ENCODE results near the gene SNAI3. TPM values are rescaled to one million over a fixed set of nuclear protein-coding genes. Genes with fewer than 3 reads are reported as not detected.

The SNAI3 gene
- total RNA-seq, 6 experiments from 2014 or later = 0.15 to 0.98 (median 0.35) TPM

DNA sequence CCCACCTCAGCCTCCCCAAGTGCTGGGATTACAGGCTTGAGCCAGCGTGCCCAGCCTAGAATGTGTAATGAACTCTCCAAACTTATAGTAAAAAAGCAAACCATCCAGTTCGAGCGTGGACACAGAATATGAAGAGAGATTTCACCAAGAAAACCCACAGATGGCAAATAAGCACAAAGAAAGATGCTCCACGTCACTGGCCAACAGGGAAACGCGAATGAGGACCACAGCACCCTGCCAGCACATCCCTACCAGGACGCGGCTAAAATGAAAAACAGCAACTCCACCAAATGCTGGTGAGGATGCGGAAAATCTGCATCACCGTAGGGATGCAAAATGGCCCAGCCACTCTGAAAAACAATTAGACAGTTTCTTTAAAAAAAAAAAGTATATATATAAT lies 24.8 kb downstream of the SNAI3 start:
- Histone ChIP-seq H3K36me3 (peaks cover 0 to 6% (median 0%) of the 10 kb centered on the region in 4 donors), H3K27ac (no peak overlapping the region), H3K4me3 (no peak overlapping the region), H3K4me1 (peaks cover 0 to 26% (median 8%) of the 10 kb centered on the region in 4 donors), H3K27me3 (no peaks in the 10 kb centered on the region), H3K9me3 (no peaks in the 10 kb centered on the region)
- intact Hi-C loops (cut with DNase I) = no loop called here
- WGBS (ENCODE audit: insufficient coverage, low coverage, low lambda C conversion rate, missing lambda C conversion rate) = 61% methylated on average over 8 of the region's 10 CpGs
- DNase-seq (no peak), ATAC-seq (no peak)
- no peak for TF ChIP-seq POLR2A (IDR thresholded peaks at IDR 0.05)
- TF ChIP-seq, protein P1, sequence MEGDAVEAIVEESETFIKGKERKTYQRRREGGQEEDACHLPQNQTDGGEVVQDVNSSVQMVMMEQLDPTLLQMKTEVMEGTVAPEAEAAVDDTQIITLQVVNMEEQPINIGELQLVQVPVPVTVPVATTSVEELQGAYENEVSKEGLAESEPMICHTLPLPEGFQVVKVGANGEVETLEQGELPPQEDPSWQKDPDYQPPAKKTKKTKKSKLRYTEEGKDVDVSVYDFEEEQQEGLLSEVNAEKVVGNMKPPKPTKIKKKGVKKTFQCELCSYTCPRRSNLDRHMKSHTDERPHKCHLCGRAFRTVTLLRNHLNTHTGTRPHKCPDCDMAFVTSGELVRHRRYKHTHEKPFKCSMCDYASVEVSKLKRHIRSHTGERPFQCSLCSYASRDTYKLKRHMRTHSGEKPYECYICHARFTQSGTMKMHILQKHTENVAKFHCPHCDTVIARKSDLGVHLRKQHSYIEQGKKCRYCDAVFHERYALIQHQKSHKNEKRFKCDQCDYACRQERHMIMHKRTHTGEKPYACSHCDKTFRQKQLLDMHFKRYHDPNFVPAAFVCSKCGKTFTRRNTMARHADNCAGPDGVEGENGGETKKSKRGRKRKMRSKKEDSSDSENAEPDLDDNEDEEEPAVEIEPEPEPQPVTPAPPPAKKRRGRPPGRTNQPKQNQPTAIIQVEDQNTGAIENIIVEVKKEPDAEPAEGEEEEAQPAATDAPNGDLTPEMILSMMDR (IDR thresholded peaks at IDR 0.05) = no peak

DNA sequence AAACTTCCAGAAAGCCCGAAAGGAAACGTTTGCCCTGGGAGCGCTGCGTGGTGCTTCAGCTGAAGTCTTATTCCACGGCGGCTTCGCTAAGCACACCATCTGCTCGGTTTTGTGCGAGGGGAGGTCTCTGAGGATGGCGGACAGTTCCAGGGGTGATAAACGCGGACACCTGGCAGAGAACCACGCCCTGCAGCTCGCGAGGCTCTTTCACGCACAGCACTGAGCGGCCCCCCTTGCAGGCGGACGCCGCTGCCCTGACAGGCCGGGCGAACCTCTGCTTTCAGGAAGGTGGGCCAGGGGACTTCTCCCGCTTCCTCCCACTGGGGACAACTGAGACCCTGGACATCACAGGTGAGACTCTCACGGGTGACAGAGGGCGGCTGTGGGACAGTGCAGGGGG lies 27.1 kb downstream of the SNAI3 start:
- Histone ChIP-seq H3K9me3 (no peaks in the 10 kb centered on the region), H3K27ac (no peak overlapping the region), H3K36me3 (peaks cover 0 to 27% (median 0%) of the 10 kb centered on the region in 4 donors), H3K27me3 (no peaks in the 10 kb centered on the region), H3K4me1 (peaks cover 0 to 12% (median 2%) of the 10 kb centered on the region in 4 donors), H3K4me3 (no peak overlapping the region)
- DNase-seq (no peak), ATAC-seq (no peak)
- intact Hi-C loops (cut with DNase I) = no loop called here
- TF ChIP-seq, protein P1 (IDR thresholded peaks at IDR 0.05) = no peak
- TF ChIP-seq POLR2A (IDR thresholded peaks at IDR 0.05) = no peak
- 40% methylated on average over 2 of the region's 25 CpGs for WGBS (ENCODE audit: insufficient coverage, low coverage, low lambda C conversion rate, missing lambda C conversion rate)

DNA sequence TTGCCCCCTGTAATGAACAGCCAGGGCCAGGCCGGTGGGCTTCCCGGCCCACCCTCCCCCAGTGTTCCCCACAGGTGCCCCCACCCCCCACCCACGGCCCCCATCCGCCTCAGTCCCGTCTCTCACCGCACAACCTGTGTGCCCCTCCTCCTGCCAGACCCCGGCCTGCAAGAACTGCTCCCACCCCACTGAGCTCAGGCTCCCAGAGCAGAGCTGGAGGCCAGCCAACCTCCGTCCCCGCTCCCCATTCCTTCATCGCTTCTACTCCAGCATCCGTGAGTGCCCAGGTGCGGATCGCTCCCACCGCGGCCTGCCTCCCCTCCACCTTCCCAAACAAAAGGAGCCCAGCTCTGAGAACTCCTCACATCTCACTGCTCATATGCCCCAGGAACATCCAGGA lies 27.6 kb downstream of the SNAI3 start:
- WGBS (ENCODE audit: insufficient coverage, low coverage, low lambda C conversion rate, missing lambda C conversion rate) = 93% methylated on average over 10 of the region's 15 CpGs
- no peak overlapping the region for H3K4me3 ChIP-seq
- intact Hi-C loops (cut with DNase I) = no loop called here

DNA sequence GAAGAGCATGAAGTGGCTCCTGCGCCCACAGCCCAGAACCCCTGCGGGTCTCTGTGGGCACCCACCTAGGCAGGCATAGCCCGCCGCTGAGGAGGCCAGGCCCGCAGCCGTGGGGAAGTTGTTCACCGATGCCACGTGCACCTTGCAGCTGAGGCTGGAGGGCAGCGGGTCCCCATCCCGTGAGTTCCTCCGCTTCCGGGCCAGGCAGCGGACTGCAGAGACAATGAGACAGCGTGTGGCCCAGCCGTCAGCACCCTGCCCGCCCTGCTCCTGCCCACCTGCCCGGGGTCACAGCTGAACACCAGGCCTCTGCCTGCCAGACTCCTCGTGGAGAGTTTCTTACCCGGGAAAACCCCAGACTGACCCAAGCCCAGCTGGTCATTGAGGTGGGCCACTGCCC lies 28.9 kb downstream of the SNAI3 start:
- Histone ChIP-seq H3K4me1 (peaks cover 0 to 8% (median 0%) of the 10 kb centered on the region in 4 donors), H3K9me3 (no peaks in the 10 kb centered on the region), H3K36me3 (peaks cover 0 to 36% (median 0%) of the 10 kb centered on the region in 4 donors), H3K4me3 (no peak overlapping the region), H3K27me3 (no peaks in the 10 kb centered on the region), H3K27ac (no peak overlapping the region)
- DNase-seq (no peak), ATAC-seq (no peak)
- WGBS (ENCODE audit: insufficient coverage, low coverage, low lambda C conversion rate, missing lambda C conversion rate) = no CpG with 5 or more reads among the region's 19 CpGs
- no peak for TF ChIP-seq POLR2A (IDR thresholded peaks at IDR 0.05)
- TF ChIP-seq, protein P1 (IDR thresholded peaks at IDR 0.05) = no peak
- intact Hi-C loops (cut with DNase I) = no loop called here

More for the DNA sequence above, 27.6 kb downstream of the SNAI3 start:
- ATAC-seq = no peak
- DNase-seq = no peak
- H3K36me3 ChIP-seq = peaks cover 0 to 27% (median 0%) of the 10 kb centered on the region in 4 donors
- no peak overlapping the region for H3K27ac ChIP-seq
- no peaks in the 10 kb centered on the region for H3K9me3 ChIP-seq
- H3K27me3 ChIP-seq = no peaks in the 10 kb centered on the region
- TF ChIP-seq POLR2A (IDR thresholded peaks at IDR 0.05) = no peak
- H3K4me1 ChIP-seq = peaks cover 0 to 8% (median 0%) of the 10 kb centered on the region in 4 donors

DNA sequence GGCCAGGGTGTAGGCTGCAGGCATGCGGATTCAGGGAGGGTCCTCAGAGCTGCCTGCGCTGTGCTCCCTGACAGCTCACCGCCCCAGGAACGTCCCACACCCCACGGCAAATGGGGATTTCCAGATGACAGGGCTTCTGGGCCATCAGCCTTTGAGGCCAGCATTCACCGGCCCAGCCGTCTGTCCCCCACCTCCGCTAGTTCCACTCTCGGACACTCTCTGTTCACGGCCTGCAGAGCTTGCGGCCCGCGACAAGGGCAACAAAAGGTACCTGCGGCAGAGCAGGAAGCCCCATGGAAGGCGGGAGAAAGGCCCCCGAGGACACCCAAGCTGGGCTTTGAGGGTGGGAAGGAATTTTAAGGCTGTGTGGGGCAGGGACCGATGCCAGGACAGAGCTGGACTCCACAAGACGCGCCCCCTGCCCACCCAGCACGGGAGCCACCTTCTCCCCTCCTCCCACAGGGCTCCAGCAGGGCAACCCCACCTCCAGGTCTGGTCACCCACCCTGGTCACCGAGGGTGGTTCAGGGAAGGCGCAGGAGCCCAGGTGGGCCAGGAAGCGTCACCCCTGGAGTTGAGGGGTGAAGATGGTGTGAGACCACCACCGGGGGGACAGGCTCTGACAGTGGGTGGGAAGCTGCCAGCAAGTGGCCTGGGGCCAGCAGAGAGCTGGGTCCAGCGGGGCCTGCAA lies 29.9 kb downstream of the SNAI3 start:
- intact Hi-C loops (cut with DNase I) = no loop called here
- Histone ChIP-seq H3K36me3 (peaks cover 0 to 36% (median 0%) of the 10 kb centered on the region in 4 donors), H3K4me3 (no peak overlapping the region), H3K27me3 (no peaks in the 10 kb centered on the region), H3K4me1 (peaks cover 0 to 6% (median 0%) of the 10 kb centered on the region in 4 donors), H3K27ac (no peak overlapping the region), H3K9me3 (no peaks in the 10 kb centered on the region)
- DNase-seq = no peak
- no peak for TF ChIP-seq POLR2A (IDR thresholded peaks at IDR 0.05)
- TF ChIP-seq, protein P1 (IDR thresholded peaks at IDR 0.05) = no peak
- ATAC-seq = no peak
- 71% methylated on average over 4 of the region's 25 CpGs for WGBS (ENCODE audit: insufficient coverage, low coverage, low lambda C conversion rate, missing lambda C conversion rate)
